Fibroblast of lung (primary cell): ENCODE results near the gene AFAP1L1. TPM values are rescaled to one million over a fixed set of nuclear protein-coding genes. Genes with fewer than 3 reads are reported as not detected.

Experiments
- DNase-seq, 2 donors: peaks; one replicate each; pipeline versions ENCODE4 v3.0.0 to v3.0.0-alpha.2; 2010; ENCODE audit warnings: low read depth in 2 of 2
- H2AFZ ChIP-seq: 2 replicates; pipeline ENCODE4 v1.5.1; 2012; ENCODE audit warnings: low read length, control low read depth, inconsistent platforms
- H3K27ac ChIP-seq: 2 replicates; pipeline ENCODE4 v1.5.1; 2011; ENCODE audit warnings: low read length, control low read depth; ENCODE audit not compliant: insufficient read depth
- H3K27me3 ChIP-seq: 2 replicates; pipeline ENCODE4 v1.5.1; 2011; ENCODE audit warnings: mild to moderate bottlenecking, low read length; ENCODE audit not compliant: control insufficient read depth, insufficient read depth
- H3K36me3 ChIP-seq: 2 replicates; pipeline ENCODE4 v1.5.1; 2011; ENCODE audit warnings: low read length; ENCODE audit not compliant: control insufficient read depth, insufficient read depth
- H3K4me1 ChIP-seq: 2 replicates; pipeline ENCODE4 v1.5.1; 2011; ENCODE audit warnings: low read length; ENCODE audit not compliant: control insufficient read depth, insufficient read depth; ENCODE audit errors: extremely low read depth
- H3K4me2 ChIP-seq: 2 replicates; pipeline ENCODE4 v1.5.1; 2011; ENCODE audit warnings: low read length, control low read depth; ENCODE audit not compliant: insufficient read depth; ENCODE audit errors: extremely low read depth
- H3K4me3 ChIP-seq, 4 experiments: fragments of 200-600 bp in 1 of 4; sonication (generic) in 1 of 4; replicated peaks in 1 of 4; 2 replicates each; pipeline ENCODE4 v1.5.1; 2011 to 2016; ENCODE audit warnings: low read length in 4 of 4, low read depth in 3 of 4, mild to moderate bottlenecking in 3 of 4, control low read depth in 2 of 4, inconsistent platforms in 1 of 4, mixed read lengths in 1 of 4; ENCODE audit not compliant: insufficient read depth in 1 of 4; ENCODE audit errors: control extremely low read depth in 1 of 4
- H3K79me2 ChIP-seq: 2 replicates; pipeline ENCODE4 v1.5.1; 2012; ENCODE audit warnings: mild to moderate bottlenecking, low read length, inconsistent platforms; ENCODE audit not compliant: control insufficient read depth, insufficient read depth
- H3K9ac ChIP-seq: 2 replicates; pipeline ENCODE4 v1.5.1; 2011; ENCODE audit warnings: mild to moderate bottlenecking, low read length, control low read depth; ENCODE audit not compliant: insufficient read depth
- H3K9me3 ChIP-seq: 2 replicates; pipeline ENCODE4 v1.5.1; 2012; ENCODE audit warnings: low read depth, low read length; ENCODE audit not compliant: control insufficient read depth, insufficient read depth
- H4K20me1 ChIP-seq: 2 replicates; pipeline ENCODE4 v1.5.1; 2011; ENCODE audit warnings: low read length; ENCODE audit not compliant: control insufficient read depth, insufficient read depth; ENCODE audit errors: extremely low read depth
- EZH2 ChIP-seq: IDR thresholded peaks from 2 replicates; pipeline ENCODE4 v1.5.1; 2012; ENCODE audit warnings: low read length, control low read depth, mild to moderate bottlenecking; ENCODE audit errors: missing control alignments
- polyA plus RNA-seq, 2 donors: library from polyadenylated mRNA; depleted of rRNA in 1 of 2; stranded (reverse) in 1 of 2; unstranded in 1 of 2; fragments of >200 nt; gene quantifications; 2 replicates each; pipeline ENCODE4 v1.2.1, GENCODE V29; 2011 to 2012; ENCODE audit warnings: missing spikeins in 1 of 2
- total RNA-seq: library from RNA; depleted of rRNA; stranded (reverse); fragments of >200 nt; gene quantifications from 2 replicates; pipeline ENCODE4 v1.2.1, GENCODE V29; 2014
- TF ChIP-seq, protein P1 (sequence below), 2 donors: IDR thresholded peaks in 1 of 2; conservative IDR thresholded peaks in 1 of 2; 1 replicate in 1 of 2; 2 replicates in 1 of 2; pipeline ENCODE4 v1.5.1; 2011 to 2012; ENCODE audit warnings: low read length in 2 of 2, control low read depth in 1 of 2, inconsistent platforms in 1 of 2, low read depth in 1 of 2, mild to moderate bottlenecking in 1 of 2

The AFAP1L1 gene
- total and polyA plus RNA-seq, 2 donors (not counting 1 experiment from before 2014, with no cell fraction given), result 3.0 to 7.1 TPM

GRCh38 chr5:149358868-149359495 lies 87.3 kb downstream of the AFAP1L1 start:
- no peak overlapping the region for H3K9ac ChIP-seq
- DNase-seq, result no peak
- peaks cover 6% of the 10 kb centered on the region for H3K4me1 ChIP-seq
- TF ChIP-seq, protein P1, sequence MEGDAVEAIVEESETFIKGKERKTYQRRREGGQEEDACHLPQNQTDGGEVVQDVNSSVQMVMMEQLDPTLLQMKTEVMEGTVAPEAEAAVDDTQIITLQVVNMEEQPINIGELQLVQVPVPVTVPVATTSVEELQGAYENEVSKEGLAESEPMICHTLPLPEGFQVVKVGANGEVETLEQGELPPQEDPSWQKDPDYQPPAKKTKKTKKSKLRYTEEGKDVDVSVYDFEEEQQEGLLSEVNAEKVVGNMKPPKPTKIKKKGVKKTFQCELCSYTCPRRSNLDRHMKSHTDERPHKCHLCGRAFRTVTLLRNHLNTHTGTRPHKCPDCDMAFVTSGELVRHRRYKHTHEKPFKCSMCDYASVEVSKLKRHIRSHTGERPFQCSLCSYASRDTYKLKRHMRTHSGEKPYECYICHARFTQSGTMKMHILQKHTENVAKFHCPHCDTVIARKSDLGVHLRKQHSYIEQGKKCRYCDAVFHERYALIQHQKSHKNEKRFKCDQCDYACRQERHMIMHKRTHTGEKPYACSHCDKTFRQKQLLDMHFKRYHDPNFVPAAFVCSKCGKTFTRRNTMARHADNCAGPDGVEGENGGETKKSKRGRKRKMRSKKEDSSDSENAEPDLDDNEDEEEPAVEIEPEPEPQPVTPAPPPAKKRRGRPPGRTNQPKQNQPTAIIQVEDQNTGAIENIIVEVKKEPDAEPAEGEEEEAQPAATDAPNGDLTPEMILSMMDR (conservative IDR thresholded peaks at IDR 0.05 in 1 of 2, IDR thresholded peaks at IDR 0.05 in 1 of 2; ENCODE audit: low read depth in 1 of 2, low read length in 2 of 2), result no peak
- TF ChIP-seq EZH2, result no peak
- no peaks in the 10 kb centered on the region for H3K27me3 ChIP-seq
- peaks cover 2% of the 10 kb centered on the region for H3K36me3 ChIP-seq
- H3K9me3 ChIP-seq, result no peaks in the 10 kb centered on the region
- no peaks in the 10 kb centered on the region for H4K20me1 ChIP-seq
- H2AFZ ChIP-seq, result no peak overlapping the region
- H3K79me2 ChIP-seq, result no peaks in the 10 kb centered on the region
- peak overlapping the region; percentile 80 for H3K4me2 ChIP-seq
- H3K27ac ChIP-seq, result no peak overlapping the region
- peak overlapping the region in 3 of 4 experiments; percentile 62 to 88 (median 68) for H3K4me3 ChIP-seq

- no peaks in the 10 kb centered on the region for H3K27me3 ChIP-seq
- no peak for DNase-seq
- H4K20me1 ChIP-seq, result no peaks in the 10 kb centered on the region
- H3K4me3 ChIP-seq, result no peak overlapping the region
- TF ChIP-seq, protein P1 (conservative IDR thresholded peaks at IDR 0.05 in 1 of 2, IDR thresholded peaks at IDR 0.05 in 1 of 2; ENCODE audit: low read depth in 1 of 2, low read length in 2 of 2), result no peak
- TF ChIP-seq EZH2, result no peak
- no peaks in the 10 kb centered on the region for H3K79me2 ChIP-seq
- no peak overlapping the region for H3K27ac ChIP-seq
- H3K9ac ChIP-seq, result no peak overlapping the region
- peaks cover 6% of the 10 kb centered on the region for H3K4me1 ChIP-seq
- H2AFZ ChIP-seq, result no peak overlapping the region
- no peaks in the 10 kb centered on the region for H3K9me3 ChIP-seq
- no peaks in the 10 kb centered on the region for H3K36me3 ChIP-seq
- no peak overlapping the region for H3K4me2 ChIP-seq
Measured at GRCh38 chr5:149360272-149360671, 88.6 kb downstream of the AFAP1L1 start.

GRCh38 chr5:149362541-149362940 lies 90.9 kb downstream of the AFAP1L1 start:
- no peaks in the 10 kb centered on the region for H4K20me1 ChIP-seq
- no peak overlapping the region for H3K4me3 ChIP-seq
- no peaks in the 10 kb centered on the region for H3K9me3 ChIP-seq
- no peaks in the 10 kb centered on the region for H3K79me2 ChIP-seq
- no peaks in the 10 kb centered on the region for H3K36me3 ChIP-seq
- H3K4me1 ChIP-seq, result peaks cover 6% of the 10 kb centered on the region
- no peak overlapping the region for H3K9ac ChIP-seq
- no peak for DNase-seq
- H3K27me3 ChIP-seq, result no peaks in the 10 kb centered on the region
- no peak overlapping the region for H3K27ac ChIP-seq
- no peak for TF ChIP-seq EZH2
- TF ChIP-seq, protein P1 (conservative IDR thresholded peaks at IDR 0.05 in 1 of 2, IDR thresholded peaks at IDR 0.05 in 1 of 2; ENCODE audit: low read depth in 1 of 2, low read length in 2 of 2), result no peak
- no peak overlapping the region for H2AFZ ChIP-seq
- no peak overlapping the region for H3K4me2 ChIP-seq
